Lung (tissue), 5 donors: ENCODE data around the gene RBMS2. TPM values are rescaled to one million over a fixed set of nuclear protein-coding genes. Genes with fewer than 3 reads are reported as not detected.

Source experiments
- polyA plus RNA-seq, 2 donors: library from polyadenylated mRNA; stranded (reverse); fragments of 200-250 nt; gene quantifications; one replicate each; pipeline ENCODE4 v1.2.1, GENCODE V29; 2013
- small RNA-seq: library from RNA; depleted of rRNA; stranded (forward); fragments of <200 nt; gene quantifications from one replicate; pipeline ENCODE3, GENCODE V24; 2014; ENCODE audit warnings: low replicate concordance
- total RNA-seq, 2 donors: library from RNA; depleted of rRNA in 1 of 2; stranded (reverse); fragments of >200 nt in 1 of 2; gene quantifications; one replicate each; pipeline ENCODE4 v1.2.1, GENCODE V29; 2014 to 2021
- donor health status: Bipolar disorder and iron deficiency.
- donor health status: healthy.
- donor health status: DM: yes; HTN: yes; CAD: no.

Gene RBMS2
- total and polyA plus RNA-seq, 4 donors: 16.3 to 71.0 (median 42.7) TPM

Small RNA genes lying within 50 kb of the gene (small RNA-seq; reads per million reads assigned to genes)
- not detected for gene RNU6-343P
- gene SNORD59A: 3,787 reads per million, percentile 100 among the genes with 10 or more reads in this experiment

Other genes starting within 250 kb of the RBMS2 start
- gene CS, start 221.5 kb upstream of the RBMS2 start, total RNA-seq: 100 to 1,000 TPM; 101 to 204 TPM
- gene CS, start 221.5 kb upstream of the RBMS2 start, polyA plus RNA-seq: 10 to 100 TPM; 43.1 to 87.9 TPM
- 100 to 1,000 TPM in 1 of 2 donors, 10 to 100 TPM in 1; 38.8 to 125 TPM for gene CNPY2, start 205.8 kb upstream of the RBMS2 start, total RNA-seq
- 100 to 1,000 TPM; 128 to 153 TPM for gene CNPY2, start 205.8 kb upstream of the RBMS2 start, polyA plus RNA-seq
- 10 to 100 TPM; 61.4 to 68.2 TPM for gene PAN2, start 187.8 kb upstream of the RBMS2 start, total RNA-seq
- 10 to 100 TPM; 22.4 to 43.0 TPM for gene PAN2, start 187.8 kb upstream of the RBMS2 start, polyA plus RNA-seq
- under 1 TPM; 0.34 to 0.77 TPM for gene IL23A, start 182.9 kb upstream of the RBMS2 start, total RNA-seq
- gene IL23A, start 182.9 kb upstream of the RBMS2 start, polyA plus RNA-seq: 1 to 10 TPM in 1 of 2 donors, under 1 TPM in 1; 0.43 to 4.0 TPM
- gene STAT2, start 161.7 kb upstream of the RBMS2 start, total RNA-seq: 100 to 1,000 TPM; 139 to 218 TPM
- gene STAT2, start 161.7 kb upstream of the RBMS2 start, polyA plus RNA-seq: 10 to 100 TPM; 64.8 to 67.2 TPM
- gene APOF, start 159.0 kb upstream of the RBMS2 start, total RNA-seq: under 1 TPM in 1 of 2 donors, not detected in 1; 0.12 TPM
- not detected for gene APOF, start 159.0 kb upstream of the RBMS2 start, polyA plus RNA-seq
- 10 to 100 TPM in 1 of 2 donors, 1 to 10 TPM in 1; 9.9 to 11.2 TPM for gene TIMELESS, start 72.4 kb upstream of the RBMS2 start, total RNA-seq
- 1 to 10 TPM; 7.3 to 8.1 TPM for gene TIMELESS, start 72.4 kb upstream of the RBMS2 start, polyA plus RNA-seq
- not detected for gene MIP, start 67.2 kb upstream of the RBMS2 start, total RNA-seq
- gene MIP, start 67.2 kb upstream of the RBMS2 start, polyA plus RNA-seq: under 1 TPM; 0.06 to 0.08 TPM
- gene SPRYD4, start 53.2 kb upstream of the RBMS2 start, total RNA-seq: 1 to 10 TPM; 2.5 to 3.4 TPM
- gene SPRYD4, start 53.2 kb upstream of the RBMS2 start, polyA plus RNA-seq: 1 to 10 TPM; 2.0 to 2.2 TPM
- gene GLS2, start 33.7 kb upstream of the RBMS2 start, total RNA-seq: 1 to 10 TPM; 2.6 to 4.8 TPM
- 1 to 10 TPM; 1.1 to 4.5 TPM for gene GLS2, start 33.7 kb upstream of the RBMS2 start, polyA plus RNA-seq
- gene BAZ2A, start 108.5 kb downstream of the RBMS2 start, total RNA-seq: 10 to 100 TPM; 81.4 to 92.0 TPM
- gene BAZ2A, start 108.5 kb downstream of the RBMS2 start, polyA plus RNA-seq: 10 to 100 TPM; 31.3 to 39.6 TPM
- gene ATP5F1B, start 124.2 kb downstream of the RBMS2 start, total RNA-seq: 100 to 1,000 TPM; 249 to 529 TPM
- 100 to 1,000 TPM; 216 to 537 TPM for gene ATP5F1B, start 124.2 kb downstream of the RBMS2 start, polyA plus RNA-seq
- gene PTGES3, start 166.5 kb downstream of the RBMS2 start, total RNA-seq: 100 to 1,000 TPM; 155 to 180 TPM
- gene PTGES3, start 166.5 kb downstream of the RBMS2 start, polyA plus RNA-seq: 100 to 1,000 TPM in 1 of 2 donors, 10 to 100 TPM in 1; 88.6 to 149 TPM
- 1,000 to 10,000 TPM in 1 of 2 donors, 100 to 1,000 TPM in 1; 488 to 1,240 TPM for gene NACA, start 203.5 kb downstream of the RBMS2 start, total RNA-seq
- 1,000 to 10,000 TPM; 1,081 to 1,734 TPM for gene NACA, start 203.5 kb downstream of the RBMS2 start, polyA plus RNA-seq
- 1 to 10 TPM; 5.5 to 9.9 TPM for gene PRIM1, start 230.5 kb downstream of the RBMS2 start, total RNA-seq
- gene PRIM1, start 230.5 kb downstream of the RBMS2 start, polyA plus RNA-seq: 1 to 10 TPM; 3.1 to 4.4 TPM
- 100 to 1,000 TPM in 1 of 2 donors, 10 to 100 TPM in 1; 34.3 to 107 TPM for gene HSD17B6, start 241.5 kb downstream of the RBMS2 start, total RNA-seq
- 10 to 100 TPM; 10.7 to 45.3 TPM for gene HSD17B6, start 241.5 kb downstream of the RBMS2 start, polyA plus RNA-seq